ENCODE measurements around the gene NRP1. TPM values are rescaled to one million over a fixed set of nuclear protein-coding genes. Genes with fewer than 3 reads are reported as not detected.
"Not testable (repeated sequence)": the region's sequence is repeated elsewhere in the genome, so short reads cannot be mapped to it uniquely, and the experiment has no call there.

NRP1 gene
- total and polyA plus RNA-seq, 2 of the 8 experiments (the other 6 are each of a cell fraction or from before 2014, with no cell fraction given) = 1.2 to 2.1 TPM

- TF ChIP-seq FOSL1 (IDR thresholded peaks at IDR 0.05; ENCODE audit: insufficient read depth, low read depth, low read length) (no peak), MAFK (IDR thresholded peaks at IDR 0.05; ENCODE audit: low read depth, low read length) (no peak), SAP30 (IDR thresholded peaks at IDR 0.05; ENCODE audit: insufficient read depth, insufficient replicate concordance, low read length) (no peak), SIRT6 (IDR thresholded peaks at IDR 0.05; ENCODE audit: low read length) (no peak), ZNF274 (IDR thresholded peaks at IDR 0.05; ENCODE audit: borderline replicate concordance, extremely low read depth, low read length) (no peak), SIN3A (conservative IDR thresholded peaks at IDR 0.05 in 1 of 2, IDR thresholded peaks at IDR 0.05 in 1 of 2; ENCODE audit: low read depth in 1 of 2, low read length in 2 of 2) (no peak)
Observed at GRCh38 chr10:33301097-33301789, 33.2 kb downstream of the NRP1 start (continued).

- H3K23me2 ChIP-seq (ENCODE audit: low read depth, low read length); H3K4me2 ChIP-seq (ENCODE audit: insufficient read depth in 1 of 2, low read depth in 2 of 2, low read length in 2 of 2); H3K27ac ChIP-seq (ENCODE audit: low read depth, low read length); H3K4ac ChIP-seq (replicated peaks; ENCODE audit: insufficient read length, low read depth, low read length); H2BK5ac ChIP-seq (ENCODE audit: low read depth, low read length); H3K23ac ChIP-seq (ENCODE audit: insufficient read length); H3K56ac ChIP-seq (replicated peaks; ENCODE audit: insufficient read length, low read depth, low read length); H3K79me2 ChIP-seq (ENCODE audit: control insufficient read depth in 1 of 2, insufficient read depth in 2 of 2, low read length in 2 of 2); H3K14ac ChIP-seq (ENCODE audit: insufficient read length); H3K9ac ChIP-seq (replicated peaks in 1 of 4; ENCODE audit: extremely low read depth in 1 of 4, low read depth in 3 of 4, low read length in 3 of 4); H2AFZ ChIP-seq (ENCODE audit: low read length); H2AK5ac ChIP-seq (ENCODE audit: low read depth, low read length); H3K4me1 ChIP-seq (replicated peaks in 1 of 4; ENCODE audit: control insufficient read depth in 3 of 4, insufficient read depth in 4 of 4, low read length in 3 of 4); H2BK12ac ChIP-seq (ENCODE audit: low read depth, low read length); H3K79me1 ChIP-seq (ENCODE audit: low read depth, low read length); H4K20me1 ChIP-seq (replicated peaks in 1 of 2; ENCODE audit: control insufficient read depth in 1 of 2, insufficient read depth in 2 of 2, low read length in 2 of 2); H4K8ac ChIP-seq (ENCODE audit: extremely low read depth, insufficient read depth, low read length); H3K18ac ChIP-seq (ENCODE audit: extremely low read depth, low read length); H2BK20ac ChIP-seq (ENCODE audit: low read length); H3K9me3 ChIP-seq (ENCODE audit: insufficient read depth in 2 of 2, low read depth in 1 of 2, low read length in 1 of 2); DNase-seq (ENCODE audit: low read depth in 1 of 2, low spot score in 2 of 2); FAIRE-seq; H4K91ac ChIP-seq (replicated peaks; ENCODE audit: insufficient read length, low read length); H3K36me3 ChIP-seq (ENCODE audit: control insufficient read depth in 2 of 4, insufficient read depth in 4 of 4, low read length in 3 of 4); H2BK15ac ChIP-seq (ENCODE audit: low read length); H4K5ac ChIP-seq (ENCODE audit: insufficient read length, low read depth, low read length); H3K27me3 ChIP-seq (replicated peaks in 1 of 4; ENCODE audit: control insufficient read depth in 3 of 4, extremely low read depth in 1 of 4, insufficient read depth in 3 of 4, low read length in 3 of 4); H3K4me3 ChIP-seq (ENCODE audit: extremely low read depth in 1 of 4, insufficient read depth in 2 of 4, low read depth in 3 of 4, low read length in 4 of 4); H2BK120ac ChIP-seq (replicated peaks; ENCODE audit: low read depth, low read length): not testable (repeated sequence)
- ChIA-PET POLR2A (ENCODE audit: partially characterized antibody) (interaction anchor here (1.2 kb wide), 1 partner anchor 13 kb away, joined by 3 read pairs; no protein-coding TSS in a partner anchor), CTCF (ENCODE audit: partially characterized antibody) (interaction anchor here (0.5 to 1.1 kb wide), 2 partner anchors 107 to 268 kb away, joined by 3 read pairs; no protein-coding TSS in a partner anchor)
- WGBS, 2 experiments (ENCODE audit: extremely low coverage in 1 of 2, insufficient coverage in 1 of 2, insufficient read length in 1 of 2, insufficient replicate concordance in 2 of 2, low coverage in 1 of 2, low lambda C conversion rate in 2 of 2, missing lambda C conversion rate in 1 of 2) = 95% methylated on average over 3 of the region's 3 CpGs; no CpG with 5 or more reads in 1 of the 2 experiments
Observed at GRCh38 chr10:33300544-33300943, 33.9 kb downstream of the NRP1 start.
